A549 (cell line): ENCODE results near the gene USP30.

Experiments used
- CHD4 ChIP-seq: fragments of 200-600 bp; sonication (generic); IDR thresholded peaks from 2 replicates; pipeline ENCODE4 v1.6.1; 2016; ENCODE audit warnings: antibody characterized with exemption, mild to moderate bottlenecking, borderline replicate concordance
- KDM1A ChIP-seq: fragments of 200-600 bp; sonication (generic); IDR thresholded peaks from 2 replicates; pipeline ENCODE4 v1.6.1; 2016; ENCODE audit warnings: low read depth, mild to moderate bottlenecking
- PHF8 ChIP-seq: fragments of 200-600 bp; sonication (generic); IDR thresholded peaks from 2 replicates; pipeline ENCODE4 v1.6.1; 2016; ENCODE audit warnings: low read depth, mild to moderate bottlenecking, antibody characterized with exemption, moderate library complexity, borderline replicate concordance
- RARB ChIP-seq: fragments of 250-450 bp; sonication (Bioruptor Pico); IDR thresholded peaks from 2 replicates; pipeline ENCODE4 v1.8.0; 2021; ENCODE audit warnings: mild to moderate bottlenecking, moderate library complexity
- SMC3 ChIP-seq: fragments of >200 bp; sonication (Bioruptor Twin); formaldehyde crosslinking; IDR thresholded peaks from 3 replicates; pipeline ENCODE4 v1.6.1; 2018; ENCODE audit warnings: inconsistent platforms
- ZNF302 ChIP-seq: fragments of 250-450 bp; sonication (Bioruptor Pico); IDR thresholded peaks from 2 replicates; pipeline ENCODE4 v1.9.0; 2021; ENCODE audit warnings: inconsistent platforms, mild to moderate bottlenecking, moderate library complexity
- TF ChIP-seq, protein P1 (sequence below): fragments of 250-450 bp; sonication (Bioruptor Pico); IDR thresholded peaks from 2 replicates; pipeline ENCODE4 v1.5.0; 2021; ENCODE audit warnings: mild to moderate bottlenecking, moderate library complexity, borderline replicate concordance

DNA sequence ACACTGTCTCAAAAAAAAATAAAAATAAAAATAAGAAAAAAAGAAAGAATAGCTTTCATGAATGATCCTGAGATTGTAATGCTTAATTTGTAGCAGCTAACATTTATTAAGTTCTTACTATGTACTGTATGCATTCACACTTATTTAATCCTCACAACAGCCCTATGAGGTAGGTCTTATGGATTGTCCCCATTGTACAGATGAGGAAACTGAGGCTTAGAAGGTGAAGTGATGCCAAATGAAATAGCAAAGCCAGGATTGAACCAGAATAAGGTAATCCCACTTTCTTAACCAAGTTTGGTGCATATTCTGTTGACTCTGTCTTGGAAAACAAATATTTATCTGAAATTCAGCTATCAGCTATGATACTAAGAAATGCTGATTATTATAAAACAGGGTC is 2.1 kb downstream of the USP30 start:
- no peak for TF ChIP-seq KDM1A
- no peak for TF ChIP-seq PHF8
- TF ChIP-seq, protein P1, sequence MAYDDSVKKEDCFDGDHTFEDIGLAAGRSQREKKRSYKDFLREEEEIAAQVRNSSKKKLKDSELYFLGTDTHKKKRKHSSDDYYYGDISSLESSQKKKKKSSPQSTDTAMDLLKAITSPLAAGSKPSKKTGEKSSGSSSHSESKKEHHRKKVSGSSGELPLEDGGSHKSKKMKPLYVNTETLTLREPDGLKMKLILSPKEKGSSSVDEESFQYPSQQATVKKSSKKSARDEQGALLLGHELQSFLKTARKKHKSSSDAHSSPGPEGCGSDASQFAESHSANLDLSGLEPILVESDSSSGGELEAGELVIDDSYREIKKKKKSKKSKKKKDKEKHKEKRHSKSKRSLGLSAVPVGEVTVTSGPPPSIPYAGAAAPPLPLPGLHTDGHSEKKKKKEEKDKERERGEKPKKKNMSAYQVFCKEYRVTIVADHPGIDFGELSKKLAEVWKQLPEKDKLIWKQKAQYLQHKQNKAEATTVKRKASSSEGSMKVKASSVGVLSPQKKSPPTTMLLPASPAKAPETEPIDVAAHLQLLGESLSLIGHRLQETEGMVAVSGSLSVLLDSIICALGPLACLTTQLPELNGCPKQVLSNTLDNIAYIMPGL (CRISPR knock-in tag), result no peak
- TF ChIP-seq RARB (CRISPR knock-in tag), result no peak
- no peak for TF ChIP-seq SMC3
- TF ChIP-seq ZNF302 (CRISPR knock-in tag), result no peak
- no peak for TF ChIP-seq CHD4
